Measurements from ENCODE around the gene EXD3. TPM values are rescaled to one million over a fixed set of nuclear protein-coding genes. Genes with fewer than 3 reads are reported as not detected.

EXD3 gene
- total and polyA plus RNA-seq, 8 donors: 8.1 to 57.3 (median 13.6) TPM

- H3K9me3 ChIP-seq: no peaks in the 10 kb centered on the region
- no peaks in the 10 kb centered on the region for H3K36me3 ChIP-seq
- WGBS, 2 donors: 70 to 71% methylated on average over 15 of the region's 15 CpGs
- FAIRE-seq (no peak), DNase-seq (peak in 5 of 6 donors; percentile 42 to 72 (median 55)), ATAC-seq (no peak)
- intact Hi-C loops (cut with DNase I): no loop called here
- H3K4me1 ChIP-seq: peaks cover 49 to 56% (median 55%) of the 10 kb centered on the region in 3 donors
- no peaks in the 10 kb centered on the region for H3K27me3 ChIP-seq
- H3K27ac ChIP-seq: peak overlapping the region; percentile 91 to 99 (median 96)
- H3K4me3 ChIP-seq: no peak overlapping the region
- TF ChIP-seq, protein P1, sequence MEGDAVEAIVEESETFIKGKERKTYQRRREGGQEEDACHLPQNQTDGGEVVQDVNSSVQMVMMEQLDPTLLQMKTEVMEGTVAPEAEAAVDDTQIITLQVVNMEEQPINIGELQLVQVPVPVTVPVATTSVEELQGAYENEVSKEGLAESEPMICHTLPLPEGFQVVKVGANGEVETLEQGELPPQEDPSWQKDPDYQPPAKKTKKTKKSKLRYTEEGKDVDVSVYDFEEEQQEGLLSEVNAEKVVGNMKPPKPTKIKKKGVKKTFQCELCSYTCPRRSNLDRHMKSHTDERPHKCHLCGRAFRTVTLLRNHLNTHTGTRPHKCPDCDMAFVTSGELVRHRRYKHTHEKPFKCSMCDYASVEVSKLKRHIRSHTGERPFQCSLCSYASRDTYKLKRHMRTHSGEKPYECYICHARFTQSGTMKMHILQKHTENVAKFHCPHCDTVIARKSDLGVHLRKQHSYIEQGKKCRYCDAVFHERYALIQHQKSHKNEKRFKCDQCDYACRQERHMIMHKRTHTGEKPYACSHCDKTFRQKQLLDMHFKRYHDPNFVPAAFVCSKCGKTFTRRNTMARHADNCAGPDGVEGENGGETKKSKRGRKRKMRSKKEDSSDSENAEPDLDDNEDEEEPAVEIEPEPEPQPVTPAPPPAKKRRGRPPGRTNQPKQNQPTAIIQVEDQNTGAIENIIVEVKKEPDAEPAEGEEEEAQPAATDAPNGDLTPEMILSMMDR (IDR thresholded peaks at IDR 0.05): no peak
These were observed 113.4 kb downstream of the EXD3 start for GRCh38 chr9:137309368-137310188.

- Histone ChIP-seq H3K36me3 (no peaks in the 10 kb centered on the region), H3K4me1 (peaks cover 62 to 65% (median 63%) of the 10 kb centered on the region in 3 donors), H3K27me3 (no peaks in the 10 kb centered on the region), H3K4me3 (peak overlapping the region in 2 of 4 donors; percentile 57 to 62), H3K27ac (peak overlapping the region in 3 of 4 donors; percentile 91 to 95 (median 94)), H3K9me3 (no peaks in the 10 kb centered on the region)
- ATAC-seq: no peak
- no peak for FAIRE-seq
- DNase-seq: peak in 5 of 6 donors; percentile 26 to 66 (median 55)
- intact Hi-C loops (cut with DNase I): no loop called here
- TF ChIP-seq, protein P1 (IDR thresholded peaks at IDR 0.05): no peak
- WGBS, 2 donors: 76 to 80% methylated on average over 19 to 20 of the region's 20 CpGs
These were observed 114.8 kb downstream of the EXD3 start for GRCh38 chr9:137308057-137308619.

DNA sequence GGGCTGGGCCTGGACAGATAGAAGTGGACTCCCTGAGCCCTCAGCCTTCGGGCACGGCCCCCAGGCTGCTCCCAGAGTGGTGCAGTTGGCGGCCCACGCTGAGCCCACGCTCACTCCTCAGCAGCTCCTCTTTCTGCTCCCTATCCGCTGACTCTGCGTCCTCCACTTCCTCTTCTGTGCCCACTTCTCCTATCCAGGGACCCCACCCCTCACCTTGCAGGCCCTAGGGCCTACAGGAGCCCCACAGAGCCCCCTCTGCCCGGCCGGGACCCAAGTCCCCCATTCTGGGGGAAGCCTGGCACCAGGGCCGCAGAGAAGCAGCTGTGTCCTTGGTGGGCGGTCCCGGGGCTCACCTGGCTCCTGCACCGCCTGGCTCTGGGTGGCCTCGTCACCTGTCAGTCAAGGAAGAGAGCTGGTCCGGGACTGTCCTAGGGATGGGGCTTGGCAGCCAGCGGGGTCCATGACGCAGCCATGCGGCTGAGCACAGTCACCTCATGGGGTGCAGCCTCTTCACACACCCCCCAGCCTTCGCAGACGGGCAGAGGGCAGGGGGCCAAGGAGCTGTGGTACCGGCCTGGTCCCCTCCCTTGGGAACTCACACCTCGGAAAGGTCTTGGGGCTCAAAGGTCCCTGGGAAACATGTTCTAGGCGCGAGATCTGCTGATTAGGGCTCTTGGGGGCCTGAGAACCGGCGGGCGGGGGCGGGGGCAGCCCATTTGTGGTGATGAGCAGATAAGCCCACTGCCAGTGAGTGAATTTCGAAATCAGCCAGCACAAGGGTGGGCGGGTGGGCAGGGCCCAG is 115.5 kb downstream of the EXD3 start:
- Histone ChIP-seq H3K9me3 (no peaks in the 10 kb centered on the region), H3K27me3 (no peaks in the 10 kb centered on the region), H3K4me1 (peaks cover 61 to 67% (median 67%) of the 10 kb centered on the region in 3 donors), H3K36me3 (no peaks in the 10 kb centered on the region), H3K27ac (peak overlapping the region; percentile 91 to 95 (median 94)), H3K4me3 (peak overlapping the region; percentile 3 to 62 (median 56))
- intact Hi-C loops (cut with DNase I): no loop called here
- no peak for FAIRE-seq
- peak; percentile 79 to 94 (median 84) for DNase-seq
- peak in 3 of 4 donors; percentile 6 to 14 (median 6) for ATAC-seq
- TF ChIP-seq, protein P1 (IDR thresholded peaks at IDR 0.05): no peak
- WGBS, 2 donors: 14 to 17% methylated on average over 24 to 30 of the region's 30 CpGs

- Histone ChIP-seq H3K27me3 (no peaks in the 10 kb centered on the region), H3K4me3 (peak overlapping the region; percentile 3 to 62 (median 56)), H3K27ac (peak overlapping the region; percentile 91 to 95 (median 94)), H3K9me3 (no peaks in the 10 kb centered on the region), H3K36me3 (no peaks in the 10 kb centered on the region), H3K4me1 (peaks cover 57 to 66% (median 62%) of the 10 kb centered on the region in 3 donors)
- peak; percentile 51 to 92 (median 74) for DNase-seq
- no peak for FAIRE-seq
- TF ChIP-seq, protein P1 (IDR thresholded peaks at IDR 0.05): no peak
- ATAC-seq: no peak
- intact Hi-C loops (cut with DNase I): no loop called here
- whole genome bisulfite sequencing, 2 donors: 10 to 13% methylated on average over 21 to 23 of the region's 23 CpGs
These were observed 116.1 kb downstream of the EXD3 start for GRCh38 chr9:137306850-137307254.
